Smooth muscle cell (in vitro differentiated cells): ENCODE results near the gene NMNAT3. TPM values are rescaled to one million over a fixed set of nuclear protein-coding genes. Genes with fewer than 3 reads are reported as not detected.

Source experiments
- DNase-seq: peaks from one replicate; lab custom pipeline; 2025; ENCODE audit not compliant: unreplicated experiment; lab: John Stamatoyannopoulos, UW
- H2AFZ ChIP-seq: fragments of 200-600 bp; sonication (generic); 2 replicates; pipeline ENCODE4 v1.6.0; 2016; ENCODE audit warnings: antibody characterized with exemption, low read depth, mild to moderate bottlenecking
- H3F3A ChIP-seq: fragments of 200-600 bp; sonication (generic); 2 replicates; pipeline ENCODE4 v1.6.0; 2017; ENCODE audit warnings: antibody characterized with exemption, low read depth
- H3K27ac ChIP-seq: fragments of 200-600 bp; sonication (generic); 2 replicates; pipeline ENCODE4 v1.5.1; 2016; ENCODE audit warnings: low read depth, mild to moderate bottlenecking
- H3K27me3 ChIP-seq: fragments of 200-600 bp; sonication (generic); 2 replicates; pipeline ENCODE4 v1.6.1; 2016; ENCODE audit warnings: low read depth, mild to moderate bottlenecking
- H3K36me3 ChIP-seq: fragments of 200-600 bp; sonication (generic); 2 replicates; pipeline ENCODE4 v1.5.1; 2016; ENCODE audit warnings: low read depth
- H3K4me1 ChIP-seq: fragments of 200-600 bp; sonication (generic); 2 replicates; pipeline ENCODE4 v1.5.1; 2016; ENCODE audit warnings: low read depth
- H3K4me2 ChIP-seq: fragments of 200-600 bp; sonication (generic); 2 replicates; pipeline ENCODE4 v1.6.0; 2016; ENCODE audit warnings: mild to moderate bottlenecking
- H3K4me3 ChIP-seq: fragments of 200-600 bp; sonication (generic); 2 replicates; pipeline ENCODE4 v1.5.1; 2016; ENCODE audit warnings: mild to moderate bottlenecking
- H3K79me2 ChIP-seq: fragments of 200-600 bp; sonication (generic); 2 replicates; pipeline ENCODE4 v1.6.0; 2016; ENCODE audit warnings: low read depth, mild to moderate bottlenecking
- H3K9ac ChIP-seq: fragments of 200-600 bp; sonication (generic); 2 replicates; pipeline ENCODE4 v1.6.0; 2016; ENCODE audit warnings: low read depth
- H3K9me3 ChIP-seq: fragments of 200-600 bp; sonication (generic); replicated peaks from 2 replicates; pipeline ENCODE4 v1.5.1; 2016; ENCODE audit warnings: low read depth
- H4K20me1 ChIP-seq: fragments of 200-600 bp; sonication (generic); 2 replicates; pipeline ENCODE4 v1.6.0; 2016; ENCODE audit warnings: low read depth
- WGBS: methylation state at CpG from one replicate; pipeline ENCODE4 v1.1.7; 2016; ENCODE audit warnings: low lambda C conversion rate; 5-methylcytosine and 5-hydroxymethylcytosine counted together
- polyA plus RNA-seq: library from polyadenylated mRNA; unstranded; fragments of >200 nt; fragmentation: Nextera tagmentation; extraction: Ambion mirVana; gene quantifications from 2 replicates; pipeline ENCODE4 v1.2.1, GENCODE V29; 2016
- total RNA-seq: library from RNA; depleted of rRNA; stranded (reverse); fragments of >200 nt; gene quantifications from 2 replicates; pipeline ENCODE4 v1.2.3, GENCODE V29; 2014
- TF ChIP-seq, protein P1 (sequence below): fragments of 200-600 bp; sonication (generic); IDR thresholded peaks from 2 replicates; pipeline ENCODE4 v1.5.1; 2017; ENCODE audit warnings: borderline replicate concordance, mild to moderate bottlenecking, antibody characterized with exemption; ENCODE audit not compliant: insufficient read depth, poor library complexity, severe bottlenecking

Gene NMNAT3
- total and polyA plus RNA-seq, 2 experiments from 2014 or later = 0.18 to 0.65 TPM

DNA sequence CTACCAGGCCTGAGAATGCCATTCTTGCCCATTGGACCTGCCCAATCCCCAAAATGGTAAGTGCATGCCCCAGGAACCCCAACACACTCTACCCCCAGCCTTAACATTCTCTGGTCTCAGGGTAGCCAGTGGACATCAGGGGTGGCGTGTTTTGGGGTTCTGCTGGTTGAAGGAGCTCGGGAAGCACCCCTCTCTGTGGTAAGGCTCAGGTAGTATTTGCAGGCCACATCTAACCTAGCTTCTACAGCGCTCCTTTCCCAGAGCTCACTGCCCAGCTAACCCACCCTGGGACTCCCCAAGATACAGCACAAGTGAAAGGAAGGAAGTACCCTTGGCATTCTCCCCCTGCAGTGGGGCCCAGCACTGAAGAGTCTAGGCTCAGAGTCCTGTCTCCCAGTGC lies 19.8 kb downstream of the NMNAT3 start:
- H3K4me1 ChIP-seq = no peaks in the 10 kb centered on the region
- H2AFZ ChIP-seq = no peak overlapping the region
- H3K27me3 ChIP-seq = no peaks in the 10 kb centered on the region
- no peak for DNase-seq
- H3K9ac ChIP-seq = no peak overlapping the region
- H3K27ac ChIP-seq = no peak overlapping the region
- no peak overlapping the region for H3K4me3 ChIP-seq
- H4K20me1 ChIP-seq = no peaks in the 10 kb centered on the region
- WGBS = 71% methylated on average over 3 of the region's 3 CpGs
- TF ChIP-seq, protein P1, sequence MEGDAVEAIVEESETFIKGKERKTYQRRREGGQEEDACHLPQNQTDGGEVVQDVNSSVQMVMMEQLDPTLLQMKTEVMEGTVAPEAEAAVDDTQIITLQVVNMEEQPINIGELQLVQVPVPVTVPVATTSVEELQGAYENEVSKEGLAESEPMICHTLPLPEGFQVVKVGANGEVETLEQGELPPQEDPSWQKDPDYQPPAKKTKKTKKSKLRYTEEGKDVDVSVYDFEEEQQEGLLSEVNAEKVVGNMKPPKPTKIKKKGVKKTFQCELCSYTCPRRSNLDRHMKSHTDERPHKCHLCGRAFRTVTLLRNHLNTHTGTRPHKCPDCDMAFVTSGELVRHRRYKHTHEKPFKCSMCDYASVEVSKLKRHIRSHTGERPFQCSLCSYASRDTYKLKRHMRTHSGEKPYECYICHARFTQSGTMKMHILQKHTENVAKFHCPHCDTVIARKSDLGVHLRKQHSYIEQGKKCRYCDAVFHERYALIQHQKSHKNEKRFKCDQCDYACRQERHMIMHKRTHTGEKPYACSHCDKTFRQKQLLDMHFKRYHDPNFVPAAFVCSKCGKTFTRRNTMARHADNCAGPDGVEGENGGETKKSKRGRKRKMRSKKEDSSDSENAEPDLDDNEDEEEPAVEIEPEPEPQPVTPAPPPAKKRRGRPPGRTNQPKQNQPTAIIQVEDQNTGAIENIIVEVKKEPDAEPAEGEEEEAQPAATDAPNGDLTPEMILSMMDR = no peak
- no peaks in the 10 kb centered on the region for H3K9me3 ChIP-seq
- no peaks in the 10 kb centered on the region for H3K79me2 ChIP-seq
- no peak overlapping the region for H3K4me2 ChIP-seq
- no peaks in the 10 kb centered on the region for H3K36me3 ChIP-seq
- no peaks in the 10 kb centered on the region for H3F3A ChIP-seq

DNA sequence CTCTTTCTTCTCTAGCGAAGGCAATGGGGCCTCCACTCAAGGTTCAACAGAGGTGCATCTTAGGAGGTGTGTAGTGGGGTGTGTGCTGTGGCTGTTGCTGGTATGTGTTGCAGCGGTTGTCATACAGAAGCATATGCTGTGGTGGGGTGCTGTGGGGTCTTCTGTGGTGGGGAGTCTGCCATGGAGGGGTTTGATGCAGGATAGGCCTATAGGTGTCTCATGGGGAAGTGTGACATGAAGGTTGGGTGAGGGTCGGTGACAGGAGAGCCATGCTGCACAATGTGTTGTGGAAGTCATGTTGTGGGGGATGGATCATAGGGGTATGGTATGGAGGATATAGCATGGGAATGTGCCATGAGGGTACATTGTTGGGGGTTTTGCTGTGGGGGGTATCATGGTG lies 20.3 kb downstream of the NMNAT3 start:
- no peaks in the 10 kb centered on the region for H3K36me3 ChIP-seq
- H3K4me1 ChIP-seq = no peaks in the 10 kb centered on the region
- no peaks in the 10 kb centered on the region for H3K79me2 ChIP-seq
- no peaks in the 10 kb centered on the region for H3K27me3 ChIP-seq
- no peaks in the 10 kb centered on the region for H3F3A ChIP-seq
- no peaks in the 10 kb centered on the region for H4K20me1 ChIP-seq
- TF ChIP-seq, protein P1 = no peak
- no peaks in the 10 kb centered on the region for H3K9me3 ChIP-seq
- H3K4me2 ChIP-seq = no peak overlapping the region
- H2AFZ ChIP-seq = no peak overlapping the region
- WGBS = 96% methylated on average over 3 of the region's 3 CpGs
- H3K4me3 ChIP-seq = no peak overlapping the region
- no peak overlapping the region for H3K27ac ChIP-seq
- DNase-seq = no peak
- H3K9ac ChIP-seq = no peak overlapping the region

DNA sequence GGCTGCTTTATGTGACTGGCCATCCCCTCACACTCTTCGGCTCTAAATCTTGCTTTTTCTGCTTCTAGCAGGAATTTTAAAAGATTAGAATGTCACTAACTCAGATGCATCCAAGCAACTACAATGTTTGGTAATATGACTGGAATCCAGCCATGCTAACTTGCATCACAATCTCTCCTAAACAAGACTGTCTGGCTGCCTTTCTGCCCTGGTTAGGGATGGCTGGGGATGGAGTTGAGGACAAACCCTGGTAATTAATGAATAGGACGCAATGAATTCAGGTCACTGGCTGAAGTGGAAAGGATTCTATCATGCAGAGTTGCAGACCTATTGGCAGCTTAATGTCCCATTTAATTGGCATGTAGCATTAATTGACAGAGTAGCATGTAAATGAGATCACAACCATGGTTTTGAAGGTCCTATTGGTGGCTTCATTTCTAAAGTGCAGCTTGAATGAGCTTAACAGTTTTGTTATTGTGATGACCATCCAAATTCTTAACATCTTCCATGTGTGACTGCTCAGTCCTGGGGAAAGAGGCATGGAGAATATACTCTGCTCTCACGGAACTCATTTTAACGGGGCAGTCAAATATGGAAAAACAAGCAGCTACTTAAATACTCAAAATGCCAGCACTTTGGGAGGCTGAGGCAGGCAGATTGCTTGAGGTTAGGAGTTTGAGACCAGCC lies 21.7 kb downstream of the NMNAT3 start:
- TF ChIP-seq, protein P1 = no peak
- Histone ChIP-seq H3K9me3 (no peaks in the 10 kb centered on the region), H3K79me2 (no peaks in the 10 kb centered on the region), H3K4me3 (no peak overlapping the region), H3F3A (no peaks in the 10 kb centered on the region), H3K36me3 (no peaks in the 10 kb centered on the region), H4K20me1 (no peaks in the 10 kb centered on the region), H2AFZ (no peak overlapping the region), H3K9ac (no peak overlapping the region), H3K4me2 (no peak overlapping the region), H3K27me3 (no peaks in the 10 kb centered on the region), H3K4me1 (no peaks in the 10 kb centered on the region), H3K27ac (peak overlapping the region; percentile 9)
- WGBS = 65% methylated on average over 4 of the region's 4 CpGs
- DNase-seq = no peak
